ENCODE results near the gene FBXO36.

DNA sequence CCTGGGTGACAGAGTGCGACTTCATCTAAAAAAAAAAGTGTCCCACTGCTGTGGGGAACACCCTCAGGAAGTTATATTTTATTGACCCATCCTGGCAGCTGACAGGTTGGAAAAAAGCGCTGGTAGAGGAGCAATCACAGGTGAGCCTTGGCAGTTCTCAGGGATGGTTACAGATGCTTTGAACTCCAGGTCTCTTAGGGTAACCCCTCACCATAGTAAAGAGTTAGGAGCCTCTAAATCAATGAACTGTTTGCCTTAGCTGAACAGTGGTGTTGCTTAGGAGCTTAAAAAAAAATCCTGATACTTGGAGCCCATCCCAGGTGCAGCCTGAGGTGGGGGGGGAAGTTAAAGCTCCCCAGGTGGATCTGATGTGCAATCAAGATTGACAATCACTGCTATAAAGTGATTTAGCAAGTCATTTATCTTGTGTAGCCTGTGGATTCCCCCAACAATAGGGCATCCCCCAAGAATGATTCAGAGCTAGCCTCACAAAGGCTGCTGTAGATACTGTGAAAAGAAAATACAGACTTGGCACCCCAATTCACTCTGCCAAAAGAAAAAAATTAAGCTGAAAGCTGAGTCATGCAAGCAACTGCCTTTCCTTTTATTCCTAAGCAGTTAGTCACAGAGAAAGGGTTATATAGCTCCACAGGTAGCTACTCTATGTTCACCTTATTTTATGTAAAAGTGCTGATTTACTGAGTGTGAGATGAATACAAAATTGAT is 131.6 kb downstream of the FBXO36 start:
- no peak for TF ChIP-seq POLR2AphosphoS5 (IDR thresholded peaks at IDR 0.05)
- TF ChIP-seq, protein P1, sequence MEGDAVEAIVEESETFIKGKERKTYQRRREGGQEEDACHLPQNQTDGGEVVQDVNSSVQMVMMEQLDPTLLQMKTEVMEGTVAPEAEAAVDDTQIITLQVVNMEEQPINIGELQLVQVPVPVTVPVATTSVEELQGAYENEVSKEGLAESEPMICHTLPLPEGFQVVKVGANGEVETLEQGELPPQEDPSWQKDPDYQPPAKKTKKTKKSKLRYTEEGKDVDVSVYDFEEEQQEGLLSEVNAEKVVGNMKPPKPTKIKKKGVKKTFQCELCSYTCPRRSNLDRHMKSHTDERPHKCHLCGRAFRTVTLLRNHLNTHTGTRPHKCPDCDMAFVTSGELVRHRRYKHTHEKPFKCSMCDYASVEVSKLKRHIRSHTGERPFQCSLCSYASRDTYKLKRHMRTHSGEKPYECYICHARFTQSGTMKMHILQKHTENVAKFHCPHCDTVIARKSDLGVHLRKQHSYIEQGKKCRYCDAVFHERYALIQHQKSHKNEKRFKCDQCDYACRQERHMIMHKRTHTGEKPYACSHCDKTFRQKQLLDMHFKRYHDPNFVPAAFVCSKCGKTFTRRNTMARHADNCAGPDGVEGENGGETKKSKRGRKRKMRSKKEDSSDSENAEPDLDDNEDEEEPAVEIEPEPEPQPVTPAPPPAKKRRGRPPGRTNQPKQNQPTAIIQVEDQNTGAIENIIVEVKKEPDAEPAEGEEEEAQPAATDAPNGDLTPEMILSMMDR (IDR thresholded peaks at IDR 0.05), result no peak
- TF ChIP-seq POLR2A (IDR thresholded peaks at IDR 0.05), result no peak
